HCT116 (cell line): ENCODE measurements around the gene USP46.

Experiments
- CBX3 ChIP-seq: IDR thresholded peaks from 2 replicates; pipeline ENCODE4 v1.6.1; 2012; ENCODE audit warnings: low read depth
- CEBPB ChIP-seq: IDR thresholded peaks from 2 replicates; pipeline ENCODE4 v1.6.1; 2012; ENCODE audit warnings: low read depth
- EZH2 ChIP-seq: fragments of 200-600 bp; sonication (generic); IDR thresholded peaks from 2 replicates; pipeline ENCODE4 v1.6.1; 2017; ENCODE audit warnings: antibody characterized with exemption, mixed run types
- POLR2AphosphoS5 ChIP-seq: IDR thresholded peaks from 2 replicates; pipeline ENCODE4 v1.6.1; 2011; ENCODE audit warnings: mild to moderate bottlenecking, low read depth, low read length, moderate library complexity
- YY1 ChIP-seq: IDR thresholded peaks from 2 replicates; pipeline ENCODE4 v1.6.1; 2011; ENCODE audit warnings: low read length, low read depth, moderate library complexity, mild to moderate bottlenecking; ENCODE audit not compliant: insufficient replicate concordance; ENCODE audit errors: extremely low read depth
- TF ChIP-seq, protein P1 (sequence below), 3 experiments: fragments of 200-600 bp in 1 of 3; sonication (generic) in 1 of 3; IDR thresholded peaks in 2 of 3; conservative IDR thresholded peaks in 1 of 3; 2 replicates each; pipeline ENCODE4 v1.5.1; 2012 to 2017; ENCODE audit warnings: low read depth in 2 of 3, low read length in 2 of 3, antibody characterized with exemption in 1 of 3, borderline replicate concordance in 1 of 3, control low read depth in 1 of 3, mild to moderate bottlenecking in 1 of 3, mixed read lengths in 1 of 3, mixed run types in 1 of 3, moderate library complexity in 1 of 3; ENCODE audit not compliant: insufficient read depth in 1 of 3
- TF ChIP-seq, protein P2 (sequence below): IDR thresholded peaks from 2 replicates; pipeline ENCODE4 v1.6.1; 2012

DNA sequence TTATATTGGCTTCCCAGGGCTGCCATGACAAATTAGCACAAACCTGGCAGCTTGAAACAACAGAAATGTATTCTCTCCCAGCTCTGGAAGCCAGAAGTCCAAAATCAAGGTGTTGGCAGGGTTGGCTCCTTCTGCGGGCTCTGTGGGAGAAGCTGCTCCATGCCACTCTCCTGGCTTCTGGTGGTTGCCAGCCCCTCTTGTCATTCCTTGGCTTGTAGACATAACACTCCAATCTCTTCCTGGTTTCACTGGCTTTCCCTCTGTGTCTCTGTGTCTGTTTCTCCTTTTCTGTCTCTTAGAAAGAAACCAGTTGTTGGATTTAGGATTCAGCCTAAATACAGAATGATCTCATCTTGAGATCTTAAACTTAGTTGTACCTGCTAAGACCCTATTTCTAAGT is 85.5 kb downstream of the USP46 start:
- TF ChIP-seq, protein P1, sequence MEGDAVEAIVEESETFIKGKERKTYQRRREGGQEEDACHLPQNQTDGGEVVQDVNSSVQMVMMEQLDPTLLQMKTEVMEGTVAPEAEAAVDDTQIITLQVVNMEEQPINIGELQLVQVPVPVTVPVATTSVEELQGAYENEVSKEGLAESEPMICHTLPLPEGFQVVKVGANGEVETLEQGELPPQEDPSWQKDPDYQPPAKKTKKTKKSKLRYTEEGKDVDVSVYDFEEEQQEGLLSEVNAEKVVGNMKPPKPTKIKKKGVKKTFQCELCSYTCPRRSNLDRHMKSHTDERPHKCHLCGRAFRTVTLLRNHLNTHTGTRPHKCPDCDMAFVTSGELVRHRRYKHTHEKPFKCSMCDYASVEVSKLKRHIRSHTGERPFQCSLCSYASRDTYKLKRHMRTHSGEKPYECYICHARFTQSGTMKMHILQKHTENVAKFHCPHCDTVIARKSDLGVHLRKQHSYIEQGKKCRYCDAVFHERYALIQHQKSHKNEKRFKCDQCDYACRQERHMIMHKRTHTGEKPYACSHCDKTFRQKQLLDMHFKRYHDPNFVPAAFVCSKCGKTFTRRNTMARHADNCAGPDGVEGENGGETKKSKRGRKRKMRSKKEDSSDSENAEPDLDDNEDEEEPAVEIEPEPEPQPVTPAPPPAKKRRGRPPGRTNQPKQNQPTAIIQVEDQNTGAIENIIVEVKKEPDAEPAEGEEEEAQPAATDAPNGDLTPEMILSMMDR (IDR thresholded peaks at IDR 0.05 in 2 of 3, conservative IDR thresholded peaks at IDR 0.05 in 1 of 3; ENCODE audit: borderline replicate concordance in 1 of 3, insufficient read depth in 1 of 3, low read depth in 2 of 3, low read length in 2 of 3) = no peak
- TF ChIP-seq POLR2AphosphoS5 (no peak), CEBPB (no peak), EZH2 (no peak), YY1 (no peak), CBX3 (no peak)
- TF ChIP-seq, protein P2, sequence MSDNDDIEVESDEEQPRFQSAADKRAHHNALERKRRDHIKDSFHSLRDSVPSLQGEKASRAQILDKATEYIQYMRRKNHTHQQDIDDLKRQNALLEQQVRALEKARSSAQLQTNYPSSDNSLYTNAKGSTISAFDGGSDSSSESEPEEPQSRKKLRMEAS = no peak
